ENCODE results near the gene PCK2.

Gene PCK2

DNA sequence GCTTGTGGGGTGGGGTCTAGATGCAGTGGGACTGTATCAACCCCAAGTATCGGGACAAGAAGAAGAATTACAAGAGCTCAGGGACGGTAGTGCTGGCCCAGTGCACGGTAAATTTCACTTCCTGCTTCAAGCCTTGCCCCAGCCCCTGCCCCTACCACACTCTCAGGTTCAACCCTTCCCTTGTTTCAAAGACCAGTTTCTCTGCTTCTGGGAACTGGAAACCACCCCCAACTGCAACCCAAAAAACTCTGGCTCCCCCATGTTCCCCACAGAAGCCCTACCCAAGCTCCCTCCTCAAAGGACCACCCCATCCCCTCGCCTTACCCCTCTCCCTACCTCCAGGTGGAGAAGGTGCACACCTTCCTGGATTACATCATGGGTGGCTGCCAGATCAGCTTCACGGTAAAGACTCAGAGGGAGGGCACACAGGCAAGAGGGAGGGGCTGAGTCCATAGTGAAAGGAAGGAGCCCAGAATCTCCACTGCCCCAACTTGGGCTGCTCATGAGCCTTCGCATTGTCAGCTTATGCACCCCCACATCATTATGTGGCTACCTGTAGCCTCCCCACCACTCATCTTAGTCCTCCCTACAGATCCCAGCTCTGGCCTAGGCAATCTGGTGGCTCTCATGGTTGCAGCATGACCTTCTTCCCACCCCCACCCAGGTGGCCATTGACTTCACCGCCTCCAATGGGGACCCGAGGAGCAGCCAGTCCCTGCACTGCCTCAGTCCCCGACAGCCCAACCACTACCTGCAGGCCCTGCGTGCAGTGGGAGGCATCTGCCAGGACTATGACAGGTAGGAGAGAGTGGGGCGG lies 18.4 kb upstream of the PCK2 start:
- peak; percentile 63 for DNase-seq (ENCODE audit: low spot score)
- TF ChIP-seq, protein P1, sequence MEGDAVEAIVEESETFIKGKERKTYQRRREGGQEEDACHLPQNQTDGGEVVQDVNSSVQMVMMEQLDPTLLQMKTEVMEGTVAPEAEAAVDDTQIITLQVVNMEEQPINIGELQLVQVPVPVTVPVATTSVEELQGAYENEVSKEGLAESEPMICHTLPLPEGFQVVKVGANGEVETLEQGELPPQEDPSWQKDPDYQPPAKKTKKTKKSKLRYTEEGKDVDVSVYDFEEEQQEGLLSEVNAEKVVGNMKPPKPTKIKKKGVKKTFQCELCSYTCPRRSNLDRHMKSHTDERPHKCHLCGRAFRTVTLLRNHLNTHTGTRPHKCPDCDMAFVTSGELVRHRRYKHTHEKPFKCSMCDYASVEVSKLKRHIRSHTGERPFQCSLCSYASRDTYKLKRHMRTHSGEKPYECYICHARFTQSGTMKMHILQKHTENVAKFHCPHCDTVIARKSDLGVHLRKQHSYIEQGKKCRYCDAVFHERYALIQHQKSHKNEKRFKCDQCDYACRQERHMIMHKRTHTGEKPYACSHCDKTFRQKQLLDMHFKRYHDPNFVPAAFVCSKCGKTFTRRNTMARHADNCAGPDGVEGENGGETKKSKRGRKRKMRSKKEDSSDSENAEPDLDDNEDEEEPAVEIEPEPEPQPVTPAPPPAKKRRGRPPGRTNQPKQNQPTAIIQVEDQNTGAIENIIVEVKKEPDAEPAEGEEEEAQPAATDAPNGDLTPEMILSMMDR (IDR thresholded peaks at IDR 0.05; ENCODE audit: borderline replicate concordance, control extremely low read depth, extremely low read depth, insufficient read depth, missing control alignments): no peak
- in situ Hi-C loops (cut with MboI; ENCODE audit: low sequenced_read_pairs, unreplicated experiment): no loop called here

DNA sequence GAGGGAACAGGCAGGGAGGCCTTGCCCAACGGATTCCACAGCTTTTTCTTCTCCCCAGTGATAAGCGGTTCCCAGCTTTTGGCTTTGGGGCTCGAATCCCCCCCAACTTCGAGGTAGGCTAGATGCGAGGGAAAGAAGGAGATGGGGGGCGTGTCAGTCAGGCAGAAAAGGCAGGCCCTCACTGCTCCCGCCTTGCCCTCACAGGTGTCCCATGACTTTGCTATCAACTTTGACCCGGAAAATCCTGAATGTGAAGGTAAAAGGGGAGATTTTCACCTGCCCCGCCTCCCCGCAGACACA lies 17.9 kb upstream of the PCK2 start:
- DNase-seq (ENCODE audit: low spot score): no peak
- TF ChIP-seq, protein P1 (IDR thresholded peaks at IDR 0.05; ENCODE audit: borderline replicate concordance, control extremely low read depth, extremely low read depth, insufficient read depth, missing control alignments): no peak
- in situ Hi-C loops (cut with MboI; ENCODE audit: low sequenced_read_pairs, unreplicated experiment): no loop called here

DNA sequence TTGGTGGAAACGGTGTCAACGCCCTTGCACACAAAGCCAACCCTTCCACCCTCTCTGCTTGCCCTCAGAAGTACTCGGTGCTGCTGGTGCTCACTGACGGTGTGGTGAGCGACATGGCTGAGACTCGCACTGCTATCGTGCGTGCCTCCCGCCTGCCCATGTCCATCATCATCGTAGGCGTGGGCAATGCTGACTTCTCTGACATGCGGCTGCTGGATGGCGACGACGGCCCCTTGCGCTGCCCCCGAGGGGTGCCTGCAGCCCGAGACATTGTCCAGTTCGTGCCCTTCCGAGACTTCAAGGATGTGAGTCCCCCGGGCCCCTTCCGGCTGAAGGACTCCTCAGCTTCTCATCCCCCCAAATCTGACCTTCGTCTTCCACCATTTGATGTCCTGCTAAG lies 17.0 kb upstream of the PCK2 start:
- TF ChIP-seq, protein P1 (IDR thresholded peaks at IDR 0.05; ENCODE audit: borderline replicate concordance, control extremely low read depth, extremely low read depth, insufficient read depth, missing control alignments): no peak
- no peak for DNase-seq (ENCODE audit: low spot score)
- in situ Hi-C loops (cut with MboI; ENCODE audit: low sequenced_read_pairs, unreplicated experiment): no loop called here

DNA sequence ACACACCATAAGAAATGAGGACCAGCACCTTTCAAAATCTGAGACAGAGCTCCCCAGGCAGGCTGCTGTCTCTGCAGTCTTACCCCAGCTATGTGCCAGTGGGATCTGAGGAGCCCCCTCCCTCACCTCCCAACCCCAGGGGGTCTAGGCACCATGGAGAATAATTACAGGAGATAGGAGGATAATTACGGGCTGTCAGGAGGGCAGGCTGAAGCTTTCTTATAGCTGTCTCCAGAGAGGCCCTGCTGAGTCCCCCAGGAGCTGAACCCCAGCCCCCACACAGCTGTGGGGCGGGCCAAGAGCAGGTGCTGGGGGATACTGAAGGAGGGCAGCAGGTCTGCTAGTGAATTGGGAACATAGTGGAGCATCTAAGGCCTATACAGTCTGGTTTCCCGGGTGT lies 16.0 kb upstream of the PCK2 start:
- TF ChIP-seq, protein P1 (IDR thresholded peaks at IDR 0.05; ENCODE audit: borderline replicate concordance, control extremely low read depth, extremely low read depth, insufficient read depth, missing control alignments): no peak
- in situ Hi-C loops (cut with MboI; ENCODE audit: low sequenced_read_pairs, unreplicated experiment): no loop called here
- DNase-seq (ENCODE audit: low spot score): no peak

DNA sequence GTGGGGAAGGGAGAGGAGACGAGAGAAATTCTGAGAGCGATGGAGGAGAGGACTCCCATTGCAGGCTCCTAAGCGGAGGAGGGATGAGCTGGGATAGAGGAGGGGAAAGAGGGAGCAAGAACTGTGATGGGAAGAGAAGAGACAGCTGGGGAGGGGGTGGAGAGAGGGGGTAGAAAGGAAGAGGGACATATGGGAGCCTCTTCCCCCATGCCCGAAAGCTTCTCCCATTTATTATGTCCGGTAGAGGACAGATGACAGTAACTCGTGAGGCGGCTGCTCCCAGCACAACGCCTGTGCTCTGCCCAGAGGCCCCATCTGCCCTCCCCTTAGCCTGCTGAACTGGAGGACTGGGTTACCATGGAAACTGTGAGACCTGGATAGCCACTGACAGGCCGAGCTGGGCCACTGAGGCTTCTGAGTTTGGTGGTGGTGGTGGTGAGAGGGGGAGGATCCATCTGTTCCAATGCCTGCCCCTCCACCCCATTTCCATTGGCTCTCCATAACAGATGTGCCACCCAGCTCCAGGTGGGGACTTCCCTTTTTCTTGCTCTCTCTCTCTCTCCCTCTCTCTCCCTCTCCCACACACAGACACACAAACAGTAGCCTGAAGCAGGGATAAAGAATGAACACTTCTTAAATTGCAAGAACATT lies 14.5 kb upstream of the PCK2 start:
- DNase-seq (ENCODE audit: low spot score): no peak
- TF ChIP-seq, protein P1 (IDR thresholded peaks at IDR 0.05; ENCODE audit: borderline replicate concordance, control extremely low read depth, extremely low read depth, insufficient read depth, missing control alignments): no peak
- in situ Hi-C loops (cut with MboI; ENCODE audit: low sequenced_read_pairs, unreplicated experiment): no loop called here

DNA sequence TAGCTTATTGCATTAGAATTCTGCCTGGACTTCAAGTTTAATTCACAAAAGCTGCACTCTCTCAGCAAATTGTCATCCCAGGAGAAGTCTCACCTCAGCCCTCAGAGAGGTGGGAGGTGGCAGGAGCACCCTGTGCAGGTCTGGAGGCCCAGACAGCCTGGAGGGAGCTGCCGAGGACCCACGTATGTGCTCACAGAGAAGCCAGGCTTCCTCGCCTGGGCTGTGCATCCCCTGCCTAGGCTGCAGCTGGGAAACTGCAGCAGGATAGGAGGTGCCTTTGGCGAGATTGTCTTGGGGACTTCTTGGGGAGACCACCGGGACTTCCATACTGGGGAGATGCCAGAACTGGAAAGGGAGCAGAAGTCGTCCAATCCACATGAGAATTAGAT lies 14.0 kb upstream of the PCK2 start:
- TF ChIP-seq, protein P1 (IDR thresholded peaks at IDR 0.05; ENCODE audit: borderline replicate concordance, control extremely low read depth, extremely low read depth, insufficient read depth, missing control alignments): no peak
- DNase-seq (ENCODE audit: low spot score): no peak
- in situ Hi-C loops (cut with MboI; ENCODE audit: low sequenced_read_pairs, unreplicated experiment): no loop called here
